Gastroesophageal sphincter (tissue), 4 donors: Measurements from ENCODE around the gene NEO1. TPM values are rescaled to one million over a fixed set of nuclear protein-coding genes. Genes with fewer than 3 reads are reported as not detected.
A peak's percentile ranks its signal among the peaks of the same experiment; 100 is the strongest.

Experiments used
- ATAC-seq: fragments of 150-250 bp; one replicate; pipeline ENCODE4 v1.9.1; 2016; ENCODE audit warnings: mild to moderate bottlenecking, moderate library complexity
- H3K27ac ChIP-seq, 4 donors: fragments of 200-600 bp; sonication (generic) in 3 of 4; 1 replicate in 3 of 4; 2 replicates in 1 of 4; pipeline ENCODE4 v1.5.1; 2016 to 2019
- H3K27me3 ChIP-seq: fragments of 200-600 bp; sonication (generic); one replicate; pipeline ENCODE4 v1.5.1; 2019
- H3K36me3 ChIP-seq, 2 donors: fragments of 200-600 bp; sonication (generic); one replicate each; pipeline ENCODE4 v1.5.1; 2019; ENCODE audit warnings: control low read depth in 1 of 2
- H3K4me1 ChIP-seq, 3 donors: fragments of 200-600 bp; sonication (generic); 1 replicate in 2 of 3; 2 replicates in 1 of 3; pipeline ENCODE4 v1.5.1; 2016 to 2019; ENCODE audit warnings: control low read depth in 2 of 3
- H3K4me3 ChIP-seq, 2 donors: fragments of 200-600 bp; sonication (generic); one replicate each; pipeline ENCODE4 v1.5.1; 2019; ENCODE audit warnings: mild to moderate bottlenecking in 1 of 2, moderate library complexity in 1 of 2
- H3K9me3 ChIP-seq, 3 donors: fragments of 200-600 bp; sonication (generic); one replicate each; pipeline ENCODE4 v1.5.1; 2017 to 2019; ENCODE audit warnings: control low read depth in 2 of 3
- EP300 ChIP-seq: sonication (generic); formaldehyde crosslinking; IDR thresholded peaks from one replicate; pipeline ENCODE4 v1.6.1; 2017; ENCODE audit warnings: antibody characterized with exemption, mild to moderate bottlenecking
- POLR2A ChIP-seq, 2 donors: fragments of 450-650 bp; IDR thresholded peaks; one replicate each; pipeline ENCODE4 v1.6.1; 2017; ENCODE audit warnings: antibody characterized with exemption in 2 of 2, mild to moderate bottlenecking in 2 of 2, moderate library complexity in 1 of 2
- POLR2AphosphoS5 ChIP-seq: sonication (generic); formaldehyde crosslinking; IDR thresholded peaks from one replicate; pipeline ENCODE4 v1.6.1; 2017; ENCODE audit warnings: antibody characterized with exemption
- whole genome bisulfite sequencing, 2 donors: methylation state at CpG; one replicate each; pipeline ENCODE4 v1.1.5; 2018; ENCODE audit warnings: low coverage in 1 of 2; 5-methylcytosine and 5-hydroxymethylcytosine counted together
- total RNA-seq, 4 donors: library from RNA; depleted of rRNA; stranded (reverse); fragments of >200 nt; gene quantifications; one replicate each; pipeline ENCODE4 v1.1.0, GENCODE V29; 2016
- TF ChIP-seq, protein P1 (sequence below), 4 experiments: fragments of 200-600 bp in 2 of 4; fragments of 450-650 bp in 2 of 4; sonication (generic) in 1 of 4; IDR thresholded peaks; one replicate each; pipeline ENCODE4 v1.5.1; 2017 to 2019; ENCODE audit warnings: antibody characterized with exemption in 4 of 4, mild to moderate bottlenecking in 2 of 4, moderate library complexity in 2 of 4

NEO1 gene
- total RNA-seq, 4 donors from 2014 or later: 28.3 to 61.7 (median 36.1) TPM

DNA sequence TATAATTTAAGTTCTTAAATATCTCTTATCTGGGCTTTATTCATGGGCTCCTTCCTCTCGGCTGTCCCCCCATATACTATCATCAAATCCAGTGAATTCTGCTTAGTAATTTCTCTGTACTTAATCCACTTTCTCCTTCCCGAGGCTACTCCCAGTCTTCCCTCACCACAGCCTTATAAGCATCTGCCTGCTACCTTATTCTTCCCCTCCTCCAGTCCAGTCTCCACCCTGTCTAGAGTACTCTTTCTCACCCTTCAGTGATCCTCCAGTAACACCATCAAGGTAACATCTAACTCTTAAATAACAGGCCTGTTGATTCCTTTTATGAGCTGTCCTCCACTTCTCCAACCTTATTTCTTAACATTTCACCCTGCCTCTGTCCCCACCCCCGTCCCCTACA, 65.8 kb downstream of the NEO1 start:
- no peaks in the 10 kb centered on the region for H3K27me3 ChIP-seq
- H3K27ac ChIP-seq: no peak overlapping the region
- ATAC-seq: no peak
- H3K9me3 ChIP-seq: no peaks in the 10 kb centered on the region
- H3K4me3 ChIP-seq: no peak overlapping the region
- TF ChIP-seq POLR2A (IDR thresholded peaks at IDR 0.05): no peak
- no peak for TF ChIP-seq EP300
- TF ChIP-seq POLR2AphosphoS5: no peak
- TF ChIP-seq, protein P1, sequence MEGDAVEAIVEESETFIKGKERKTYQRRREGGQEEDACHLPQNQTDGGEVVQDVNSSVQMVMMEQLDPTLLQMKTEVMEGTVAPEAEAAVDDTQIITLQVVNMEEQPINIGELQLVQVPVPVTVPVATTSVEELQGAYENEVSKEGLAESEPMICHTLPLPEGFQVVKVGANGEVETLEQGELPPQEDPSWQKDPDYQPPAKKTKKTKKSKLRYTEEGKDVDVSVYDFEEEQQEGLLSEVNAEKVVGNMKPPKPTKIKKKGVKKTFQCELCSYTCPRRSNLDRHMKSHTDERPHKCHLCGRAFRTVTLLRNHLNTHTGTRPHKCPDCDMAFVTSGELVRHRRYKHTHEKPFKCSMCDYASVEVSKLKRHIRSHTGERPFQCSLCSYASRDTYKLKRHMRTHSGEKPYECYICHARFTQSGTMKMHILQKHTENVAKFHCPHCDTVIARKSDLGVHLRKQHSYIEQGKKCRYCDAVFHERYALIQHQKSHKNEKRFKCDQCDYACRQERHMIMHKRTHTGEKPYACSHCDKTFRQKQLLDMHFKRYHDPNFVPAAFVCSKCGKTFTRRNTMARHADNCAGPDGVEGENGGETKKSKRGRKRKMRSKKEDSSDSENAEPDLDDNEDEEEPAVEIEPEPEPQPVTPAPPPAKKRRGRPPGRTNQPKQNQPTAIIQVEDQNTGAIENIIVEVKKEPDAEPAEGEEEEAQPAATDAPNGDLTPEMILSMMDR (IDR thresholded peaks at IDR 0.05): no peak
- 82 to 88% methylated on average over 3 of the region's 3 CpGs for WGBS, 2 donors
- H3K36me3 ChIP-seq: peaks cover 0 to 14% of the 10 kb centered on the region in 2 donors
- H3K4me1 ChIP-seq: no peaks in the 10 kb centered on the region

DNA sequence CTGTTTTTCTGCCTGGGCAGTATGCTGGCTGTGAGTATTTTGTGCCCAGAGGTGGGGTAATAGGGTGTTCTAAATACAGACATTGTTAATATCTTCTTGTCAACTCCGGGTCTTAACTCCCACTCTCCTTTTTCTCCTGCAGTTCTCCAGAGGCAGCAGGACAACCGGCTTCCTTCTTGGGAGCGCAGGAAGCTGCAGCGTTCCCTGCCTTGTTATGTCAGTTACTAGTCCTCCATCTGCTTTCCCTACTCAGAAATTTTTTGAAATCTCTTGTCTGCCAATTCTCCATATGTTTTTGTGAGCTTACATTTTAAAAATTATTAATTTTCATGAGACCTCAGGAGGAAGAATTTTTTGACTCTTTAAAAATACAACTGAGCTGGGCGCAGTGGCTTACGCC, 67.2 kb downstream of the NEO1 start:
- no peaks in the 10 kb centered on the region for H3K4me1 ChIP-seq

DNA sequence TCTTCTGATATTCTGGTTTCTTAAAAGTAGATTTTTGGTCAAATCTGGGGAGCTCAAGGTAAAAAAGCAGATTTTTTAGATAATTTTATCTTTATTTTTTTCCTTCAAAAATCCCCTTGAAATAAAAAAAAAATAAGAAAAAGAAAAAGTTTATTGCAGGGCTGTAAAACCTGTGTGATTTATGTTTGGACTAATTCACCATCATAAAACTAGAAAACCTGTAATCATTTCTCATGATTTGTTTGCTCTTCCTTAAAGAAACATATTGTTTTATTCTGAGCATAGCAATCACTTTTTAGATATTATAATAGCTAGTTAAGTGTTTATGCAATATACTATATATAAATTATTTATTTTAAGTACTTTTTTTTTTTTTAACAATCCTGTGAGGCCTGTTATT, 68.0 kb downstream of the NEO1 start:
- no peaks in the 10 kb centered on the region for H3K9me3 ChIP-seq
- no peak overlapping the region for H3K27ac ChIP-seq
- no peaks in the 10 kb centered on the region for H3K4me1 ChIP-seq
- H3K27me3 ChIP-seq: no peaks in the 10 kb centered on the region
- H3K4me3 ChIP-seq: no peak overlapping the region
- peaks cover 0 to 18% of the 10 kb centered on the region in 2 donors for H3K36me3 ChIP-seq
- TF ChIP-seq, protein P1 (IDR thresholded peaks at IDR 0.05): no peak
- no peak for TF ChIP-seq POLR2AphosphoS5
- no peak for TF ChIP-seq EP300
- ATAC-seq: no peak

More for the DNA sequence above, 67.2 kb downstream of the NEO1 start:
- no peak overlapping the region for H3K27ac ChIP-seq
- TF ChIP-seq POLR2A (IDR thresholded peaks at IDR 0.05) (no peak), EP300 (no peak), POLR2AphosphoS5 (no peak)
- TF ChIP-seq, protein P1 (IDR thresholded peaks at IDR 0.05): no peak
- WGBS, 2 donors: 79% methylated on average over 6 of the region's 6 CpGs; no CpG with 5 or more reads in 1 of the 2 donors
- ATAC-seq: no peak
- H3K36me3 ChIP-seq: peaks cover 0 to 18% of the 10 kb centered on the region in 2 donors
- H3K27me3 ChIP-seq: no peaks in the 10 kb centered on the region
- H3K9me3 ChIP-seq: no peaks in the 10 kb centered on the region
- H3K4me3 ChIP-seq: no peak overlapping the region

DNA sequence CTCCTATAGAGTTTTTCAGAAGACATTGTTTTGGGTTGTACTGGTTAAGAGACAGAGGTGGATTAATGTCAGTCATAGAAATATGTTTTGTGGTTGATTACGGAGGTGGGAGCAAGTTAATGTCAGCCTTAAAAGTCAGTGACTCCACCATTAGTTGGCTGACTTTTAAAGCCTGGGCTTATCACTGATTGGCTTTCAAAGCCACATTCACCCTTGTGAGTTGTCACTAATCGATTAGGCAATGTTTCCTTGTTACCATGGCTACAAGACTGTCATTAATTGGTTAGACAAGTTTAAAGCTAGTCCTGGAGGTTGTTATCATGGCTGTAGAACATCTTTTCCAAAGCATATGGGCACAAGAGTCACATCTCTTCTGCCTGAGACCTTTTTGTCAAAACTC, 73.0 kb downstream of the NEO1 start:
- Histone ChIP-seq H3K36me3 (peaks cover 0 to 22% of the 10 kb centered on the region in 2 donors), H3K4me1 (no peaks in the 10 kb centered on the region), H3K27ac (no peak overlapping the region), H3K4me3 (no peak overlapping the region), H3K9me3 (no peaks in the 10 kb centered on the region), H3K27me3 (no peaks in the 10 kb centered on the region)
- ATAC-seq: no peak
- 59 to 82% methylated on average over 2 of the region's 2 CpGs for WGBS, 2 donors
- TF ChIP-seq POLR2A (IDR thresholded peaks at IDR 0.05) (no peak), EP300 (no peak), POLR2AphosphoS5 (no peak)
- TF ChIP-seq, protein P1 (IDR thresholded peaks at IDR 0.05): no peak

DNA sequence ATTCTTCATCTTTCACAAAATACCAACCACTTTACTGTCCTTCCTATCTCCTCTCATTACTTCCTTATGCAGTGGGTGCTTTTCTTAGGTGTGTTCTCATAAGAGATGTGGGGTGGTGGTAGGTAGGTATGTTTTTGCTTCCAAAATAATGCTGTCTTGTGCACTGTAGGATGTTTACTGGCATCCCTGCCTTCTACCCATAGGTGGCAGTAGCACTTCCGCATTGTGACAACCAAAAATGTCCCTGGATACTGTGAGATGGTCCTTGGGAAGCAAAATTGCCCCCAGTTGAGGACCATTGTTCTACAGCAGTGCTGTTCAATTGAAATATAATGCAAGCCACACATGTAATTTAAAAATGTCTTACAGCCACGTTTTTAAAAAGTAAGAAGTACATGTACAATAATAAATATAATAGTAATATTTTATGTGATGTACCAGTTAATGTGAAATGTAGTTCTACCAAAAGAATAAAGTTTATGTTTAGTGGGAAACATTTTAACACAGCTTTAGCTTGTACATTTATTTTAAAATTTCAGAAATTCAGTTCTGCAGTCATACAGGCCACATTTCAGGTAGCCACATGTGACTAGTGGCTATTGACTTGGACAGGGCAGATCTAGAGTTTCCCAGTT, 75.2 kb downstream of the NEO1 start:
- H3K27ac ChIP-seq: no peak overlapping the region
- ATAC-seq: no peak
- H3K4me3 ChIP-seq: no peak overlapping the region
- TF ChIP-seq, protein P1 (IDR thresholded peaks at IDR 0.05): peak in 3 of 4 experiments; percentile 26 to 55 (median 37)
- no peak for TF ChIP-seq EP300
- H3K36me3 ChIP-seq: peaks cover 0 to 24% of the 10 kb centered on the region in 2 donors
- no peaks in the 10 kb centered on the region for H3K9me3 ChIP-seq
- peaks cover 0 to 4% (median 0%) of the 10 kb centered on the region in 3 donors for H3K4me1 ChIP-seq
- WGBS, 2 donors: 75 to 81% methylated on average over 1 to 2 of the region's 2 CpGs
- H3K27me3 ChIP-seq: no peaks in the 10 kb centered on the region
